ENCODE data around the gene AIP.

DNA sequence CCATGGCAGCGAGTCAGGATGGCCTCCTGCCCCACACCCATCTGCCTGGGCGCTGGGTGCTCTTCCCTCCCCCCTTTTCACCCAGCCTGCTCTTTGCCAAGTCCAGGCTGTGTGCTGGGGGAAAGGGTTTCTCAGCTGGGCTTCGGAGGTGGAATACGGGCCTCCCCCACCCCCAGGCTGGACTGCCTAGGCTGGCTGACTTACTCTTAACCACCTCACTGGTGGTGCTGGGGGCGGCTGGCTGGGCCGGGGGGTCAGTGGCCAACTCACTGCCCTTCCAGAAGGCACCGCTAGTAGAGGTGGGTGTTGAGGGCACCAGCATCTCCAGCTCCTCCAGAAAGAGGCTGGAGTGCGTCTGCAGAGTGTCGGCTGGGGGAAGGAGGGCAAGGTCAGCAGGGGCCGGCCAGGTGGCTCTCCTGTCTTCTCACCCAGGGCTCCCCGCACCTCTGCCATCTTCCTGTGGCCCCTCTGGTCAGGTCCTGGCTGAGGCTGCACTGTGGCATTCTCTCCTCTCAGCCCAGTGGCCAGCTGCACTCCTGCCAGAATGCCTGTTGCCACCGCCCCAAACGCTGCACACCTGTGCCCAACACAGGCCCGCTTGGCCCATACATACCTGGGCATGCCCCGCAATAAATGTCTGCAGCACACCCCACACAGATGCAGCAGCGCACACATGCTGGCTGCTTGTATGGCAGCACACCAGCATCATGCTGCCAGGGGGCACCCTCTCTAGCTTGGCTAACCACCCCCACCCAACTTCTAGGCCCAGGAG lies 12.6 kb downstream of the AIP start:
- no peak for TF ChIP-seq POLR2A (IDR thresholded peaks at IDR 0.05)
- TF ChIP-seq, protein P1, sequence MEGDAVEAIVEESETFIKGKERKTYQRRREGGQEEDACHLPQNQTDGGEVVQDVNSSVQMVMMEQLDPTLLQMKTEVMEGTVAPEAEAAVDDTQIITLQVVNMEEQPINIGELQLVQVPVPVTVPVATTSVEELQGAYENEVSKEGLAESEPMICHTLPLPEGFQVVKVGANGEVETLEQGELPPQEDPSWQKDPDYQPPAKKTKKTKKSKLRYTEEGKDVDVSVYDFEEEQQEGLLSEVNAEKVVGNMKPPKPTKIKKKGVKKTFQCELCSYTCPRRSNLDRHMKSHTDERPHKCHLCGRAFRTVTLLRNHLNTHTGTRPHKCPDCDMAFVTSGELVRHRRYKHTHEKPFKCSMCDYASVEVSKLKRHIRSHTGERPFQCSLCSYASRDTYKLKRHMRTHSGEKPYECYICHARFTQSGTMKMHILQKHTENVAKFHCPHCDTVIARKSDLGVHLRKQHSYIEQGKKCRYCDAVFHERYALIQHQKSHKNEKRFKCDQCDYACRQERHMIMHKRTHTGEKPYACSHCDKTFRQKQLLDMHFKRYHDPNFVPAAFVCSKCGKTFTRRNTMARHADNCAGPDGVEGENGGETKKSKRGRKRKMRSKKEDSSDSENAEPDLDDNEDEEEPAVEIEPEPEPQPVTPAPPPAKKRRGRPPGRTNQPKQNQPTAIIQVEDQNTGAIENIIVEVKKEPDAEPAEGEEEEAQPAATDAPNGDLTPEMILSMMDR (IDR thresholded peaks at IDR 0.05 in 4 of 5, conservative IDR thresholded peaks at IDR 0.05 in 1 of 5), result no peak
